ENCODE data around the gene FCAMR.

FCAMR gene

GRCh38 chr1:206922524-206922923 lies 47.7 kb downstream of the FCAMR start:
- no peak overlapping the region for H3K27ac ChIP-seq (ENCODE audit: low read depth, low read length)
- H3K4me3 ChIP-seq (ENCODE audit: low read depth, low read length), result no peak overlapping the region
- H2AFZ ChIP-seq (ENCODE audit: low read length, unreplicated experiment), result no peak overlapping the region
- peaks cover 17% of the 10 kb centered on the region for H3K27me3 ChIP-seq (ENCODE audit: insufficient read depth, low read length)
- no peaks in the 10 kb centered on the region for H3K4me1 ChIP-seq (ENCODE audit: control insufficient read depth, insufficient read depth, low read length, unreplicated experiment)
- H3K36me3 ChIP-seq (ENCODE audit: insufficient read depth, low read length), result no peaks in the 10 kb centered on the region
- no peaks in the 10 kb centered on the region for H3K79me2 ChIP-seq (ENCODE audit: control insufficient read depth, insufficient read depth, low read length, unreplicated experiment)

GRCh38 chr1:206921772-206922265 lies 48.4 kb downstream of the FCAMR start, which contains the start of gene FCMR:
Gene FCMR (minus strand): TSS chr1:206921941. CDS start chr1:206921854, 87 bp downstream.
- H3K79me2 ChIP-seq (ENCODE audit: control insufficient read depth, insufficient read depth, low read length, unreplicated experiment), result no peaks in the 10 kb centered on the region
- H3K27me3 ChIP-seq (ENCODE audit: insufficient read depth, low read length), result peaks cover 18% of the 10 kb centered on the region
- no peaks in the 10 kb centered on the region for H3K4me1 ChIP-seq (ENCODE audit: control insufficient read depth, insufficient read depth, low read length, unreplicated experiment)
- H3K27ac ChIP-seq (ENCODE audit: low read depth, low read length), result no peak within 1 kb of the TSS
- no peak within 1 kb of the TSS for H3K4me3 ChIP-seq (ENCODE audit: low read depth, low read length)
- no peak within 1 kb of the TSS for H2AFZ ChIP-seq (ENCODE audit: low read length, unreplicated experiment)
- no peaks in the 10 kb centered on the region for H3K36me3 ChIP-seq (ENCODE audit: insufficient read depth, low read length)

GRCh38 chr1:206918076-206918475 lies 52.2 kb downstream of the FCAMR start:
- no peaks in the 10 kb centered on the region for H3K4me1 ChIP-seq (ENCODE audit: control insufficient read depth, insufficient read depth, low read length, unreplicated experiment)
- no peaks in the 10 kb centered on the region for H3K36me3 ChIP-seq (ENCODE audit: insufficient read depth, low read length)
- H2AFZ ChIP-seq (ENCODE audit: low read length, unreplicated experiment), result no peak overlapping the region
- H3K4me3 ChIP-seq (ENCODE audit: low read depth, low read length), result no peak overlapping the region
- H3K27ac ChIP-seq (ENCODE audit: low read depth, low read length), result no peak overlapping the region
- no peaks in the 10 kb centered on the region for H3K79me2 ChIP-seq (ENCODE audit: control insufficient read depth, insufficient read depth, low read length, unreplicated experiment)
- peaks cover 52% of the 10 kb centered on the region for H3K27me3 ChIP-seq (ENCODE audit: insufficient read depth, low read length)

GRCh38 chr1:206916000-206916709 lies 54.1 kb downstream of the FCAMR start:
- Histone ChIP-seq H2AFZ (ENCODE audit: low read length, unreplicated experiment) (no peak overlapping the region), H3K27ac (ENCODE audit: low read depth, low read length) (no peak overlapping the region), H3K36me3 (ENCODE audit: insufficient read depth, low read length) (no peaks in the 10 kb centered on the region), H3K79me2 (ENCODE audit: control insufficient read depth, insufficient read depth, low read length, unreplicated experiment) (no peaks in the 10 kb centered on the region), H3K27me3 (ENCODE audit: insufficient read depth, low read length) (peaks cover 51% of the 10 kb centered on the region), H3K4me3 (ENCODE audit: low read depth, low read length) (no peak overlapping the region), H3K4me1 (ENCODE audit: control insufficient read depth, insufficient read depth, low read length, unreplicated experiment) (no peaks in the 10 kb centered on the region)

- H3K36me3 ChIP-seq (ENCODE audit: insufficient read depth, low read length), result no peaks in the 10 kb centered on the region
- H2AFZ ChIP-seq (ENCODE audit: low read length, unreplicated experiment), result no peak overlapping the region
- H3K4me3 ChIP-seq (ENCODE audit: low read depth, low read length), result no peak overlapping the region
- no peaks in the 10 kb centered on the region for H3K79me2 ChIP-seq (ENCODE audit: control insufficient read depth, insufficient read depth, low read length, unreplicated experiment)
- no peaks in the 10 kb centered on the region for H3K4me1 ChIP-seq (ENCODE audit: control insufficient read depth, insufficient read depth, low read length, unreplicated experiment)
- no peak overlapping the region for H3K27ac ChIP-seq (ENCODE audit: low read depth, low read length)
- H3K27me3 ChIP-seq (ENCODE audit: insufficient read depth, low read length), result peaks cover 46% of the 10 kb centered on the region
These were observed 55.1 kb downstream of the FCAMR start for GRCh38 chr1:206915030-206915735.

- Histone ChIP-seq H3K27me3 (ENCODE audit: insufficient read depth, low read length) (peaks cover 58% of the 10 kb centered on the region), H3K79me2 (ENCODE audit: control insufficient read depth, insufficient read depth, low read length, unreplicated experiment) (no peaks in the 10 kb centered on the region), H3K4me1 (ENCODE audit: control insufficient read depth, insufficient read depth, low read length, unreplicated experiment) (no peaks in the 10 kb centered on the region)
These were observed 56.3 kb downstream of the FCAMR start for GRCh38 chr1:206913766-206914537.

GRCh38 chr1:206912445-206913095 lies 57.7 kb downstream of the FCAMR start:
- Histone ChIP-seq H3K4me3 (ENCODE audit: low read depth, low read length) (no peak overlapping the region), H3K27me3 (ENCODE audit: insufficient read depth, low read length) (peaks cover 59% of the 10 kb centered on the region), H3K4me1 (ENCODE audit: control insufficient read depth, insufficient read depth, low read length, unreplicated experiment) (no peaks in the 10 kb centered on the region), H3K36me3 (ENCODE audit: insufficient read depth, low read length) (no peaks in the 10 kb centered on the region), H3K79me2 (ENCODE audit: control insufficient read depth, insufficient read depth, low read length, unreplicated experiment) (no peaks in the 10 kb centered on the region), H2AFZ (ENCODE audit: low read length, unreplicated experiment) (no peak overlapping the region), H3K27ac (ENCODE audit: low read depth, low read length) (no peak overlapping the region)

More at GRCh38 chr1:206913766-206914537, 56.3 kb downstream of the FCAMR start:
- Histone ChIP-seq H3K27ac (ENCODE audit: low read depth, low read length) (no peak overlapping the region), H3K4me3 (ENCODE audit: low read depth, low read length) (no peak overlapping the region), H2AFZ (ENCODE audit: low read length, unreplicated experiment) (no peak overlapping the region), H3K36me3 (ENCODE audit: insufficient read depth, low read length) (no peaks in the 10 kb centered on the region)

GRCh38 chr1:206911064-206911663 lies 59.1 kb downstream of the FCAMR start:
- no peak overlapping the region for H3K27ac ChIP-seq (ENCODE audit: low read depth, low read length)
- H3K36me3 ChIP-seq (ENCODE audit: insufficient read depth, low read length), result no peaks in the 10 kb centered on the region
- no peak overlapping the region for H3K4me3 ChIP-seq (ENCODE audit: low read depth, low read length)

GRCh38 chr1:206909883-206910318 lies 60.4 kb downstream of the FCAMR start:
- peaks cover 39% of the 10 kb centered on the region for H3K27me3 ChIP-seq (ENCODE audit: insufficient read depth, low read length)
- peaks cover 10% of the 10 kb centered on the region for H3K4me1 ChIP-seq (ENCODE audit: control insufficient read depth, insufficient read depth, low read length, unreplicated experiment)
- H3K4me3 ChIP-seq (ENCODE audit: low read depth, low read length), result peak overlapping the region; percentile 71
- H3K36me3 ChIP-seq (ENCODE audit: insufficient read depth, low read length), result no peaks in the 10 kb centered on the region
- H3K79me2 ChIP-seq (ENCODE audit: control insufficient read depth, insufficient read depth, low read length, unreplicated experiment), result no peaks in the 10 kb centered on the region
- no peak overlapping the region for H3K27ac ChIP-seq (ENCODE audit: low read depth, low read length)
- H2AFZ ChIP-seq (ENCODE audit: low read length, unreplicated experiment), result no peak overlapping the region

More at GRCh38 chr1:206911064-206911663, 59.1 kb downstream of the FCAMR start:
- no peaks in the 10 kb centered on the region for H3K79me2 ChIP-seq (ENCODE audit: control insufficient read depth, insufficient read depth, low read length, unreplicated experiment)
- H3K4me1 ChIP-seq (ENCODE audit: control insufficient read depth, insufficient read depth, low read length, unreplicated experiment), result no peaks in the 10 kb centered on the region
- peaks cover 51% of the 10 kb centered on the region for H3K27me3 ChIP-seq (ENCODE audit: insufficient read depth, low read length)
- no peak overlapping the region for H2AFZ ChIP-seq (ENCODE audit: low read length, unreplicated experiment)
